HG03432 (cell line): Measurements from ENCODE around the gene UHRF2.
A peak's percentile ranks its signal among the peaks of the same experiment; 100 is the strongest.
"Not testable (repeated sequence)": the region's sequence is repeated elsewhere in the genome, so short reads cannot be mapped to it uniquely, and the experiment has no call there.

Experiments used
- ATAC-seq: cut with Tn5 transposase; IDR thresholded peaks from one replicate; pipeline ENCODE4 v1.9.1; 2021; ENCODE audit warnings: mild to moderate bottlenecking, moderate library complexity; ENCODE audit not compliant: unreplicated experiment

The UHRF2 gene

GRCh38 chr9:6426117-6426516, 13.1 kb downstream of the UHRF2 start:
- no peak for ATAC-seq

- peak; percentile 96 for ATAC-seq
Measured at GRCh38 chr9:6428940-6429889, 16.2 kb downstream of the UHRF2 start.

- ATAC-seq, result no peak
Measured at GRCh38 chr9:6431038-6431437, 18.0 kb downstream of the UHRF2 start.

- ATAC-seq, result no peak
Measured at GRCh38 chr9:6433410-6433809, 20.4 kb downstream of the UHRF2 start.

- ATAC-seq, result no peak
Measured at GRCh38 chr9:6439051-6439703, 26.2 kb downstream of the UHRF2 start.

- ATAC-seq, result no peak
Measured at GRCh38 chr9:6440405-6440804, 27.4 kb downstream of the UHRF2 start.

GRCh38 chr9:6441269-6441668, 28.3 kb downstream of the UHRF2 start:
- ATAC-seq, result no peak

GRCh38 chr9:6443661-6444060, 30.7 kb downstream of the UHRF2 start:
- no peak for ATAC-seq

- ATAC-seq, result no peak
Measured at GRCh38 chr9:6444128-6444527, 31.1 kb downstream of the UHRF2 start.

GRCh38 chr9:6449086-6449485, 36.1 kb downstream of the UHRF2 start:
- no peak for ATAC-seq

- ATAC-seq, result no peak
Measured at GRCh38 chr9:6449645-6450044, 36.6 kb downstream of the UHRF2 start.

GRCh38 chr9:6450641-6451375, 37.8 kb downstream of the UHRF2 start:
- ATAC-seq, result no peak

- not testable (repeated sequence) for ATAC-seq
Measured at GRCh38 chr9:6455292-6455691, 42.3 kb downstream of the UHRF2 start.

- ATAC-seq, result not testable (repeated sequence)
Measured at GRCh38 chr9:6458704-6459103, 45.7 kb downstream of the UHRF2 start.

- no peak for ATAC-seq
Measured at GRCh38 chr9:6459718-6460117, 46.7 kb downstream of the UHRF2 start.

- no peak for ATAC-seq
Measured at GRCh38 chr9:6460189-6460768, 47.3 kb downstream of the UHRF2 start.

GRCh38 chr9:6461619-6462018, 48.6 kb downstream of the UHRF2 start:
- no peak for ATAC-seq

GRCh38 chr9:6467006-6467625, 54.1 kb downstream of the UHRF2 start:
- ATAC-seq, result no peak

- ATAC-seq, result no peak
Measured at GRCh38 chr9:6471231-6471850, 58.3 kb downstream of the UHRF2 start.

- no peak for ATAC-seq
Measured at GRCh38 chr9:6473151-6473550, 60.2 kb downstream of the UHRF2 start.
